Measurements from ENCODE around the gene EFNA4. TPM values are rescaled to one million over a fixed set of nuclear protein-coding genes. Genes with fewer than 3 reads are reported as not detected.

The EFNA4 gene
- total and polyA plus RNA-seq, 2 of the 8 experiments (the other 6 are each of a cell fraction or from before 2014, with no cell fraction given), result 21.9 to 23.9 TPM

GRCh38 chr1:155043793-155044192 lies 19.7 kb upstream of the EFNA4 start:
- Histone ChIP-seq H3K79me2 (ENCODE audit: control insufficient read depth in 1 of 2, insufficient read depth in 2 of 2, low read length in 2 of 2) (no peaks in the 10 kb centered on the region), H2BK20ac (ENCODE audit: low read length) (no peak overlapping the region), H3K14ac (ENCODE audit: insufficient read length) (no peak overlapping the region), H3K4me3 (ENCODE audit: extremely low read depth in 1 of 4, insufficient read depth in 2 of 4, low read depth in 3 of 4, low read length in 4 of 4) (no peak overlapping the region), H3K27ac (ENCODE audit: low read depth, low read length) (no peak overlapping the region), H3K79me1 (ENCODE audit: low read depth, low read length) (no peaks in the 10 kb centered on the region; the same call in 1 of the 2 replicates), H3K18ac (ENCODE audit: extremely low read depth, low read length) (no peak overlapping the region), H2BK120ac (replicated peaks; ENCODE audit: low read depth, low read length) (no peak overlapping the region), H3K4me1 (replicated peaks in 1 of 4; ENCODE audit: control insufficient read depth in 3 of 4, insufficient read depth in 4 of 4, low read length in 3 of 4) (peaks cover 0 to 11% (median 3%) of the 10 kb centered on the region in 4 experiments; a peak in 4 of 7 replicates), H3K36me3 (ENCODE audit: control insufficient read depth in 2 of 4, insufficient read depth in 4 of 4, low read length in 3 of 4) (no peaks in the 10 kb centered on the region), H3K9me3 (ENCODE audit: insufficient read depth in 2 of 2, low read depth in 1 of 2, low read length in 1 of 2) (no peaks in the 10 kb centered on the region), H3K23me2 (ENCODE audit: low read depth, low read length) (no peaks in the 10 kb centered on the region; the same call in 1 of the 2 replicates), H4K20me1 (replicated peaks in 1 of 2; ENCODE audit: control insufficient read depth in 1 of 2, insufficient read depth in 2 of 2, low read length in 2 of 2) (no peaks in the 10 kb centered on the region), H3K4ac (replicated peaks; ENCODE audit: insufficient read length, low read depth, low read length) (no peak overlapping the region), H2AFZ (ENCODE audit: low read length) (no peak overlapping the region), H4K5ac (ENCODE audit: insufficient read length, low read depth, low read length) (no peak overlapping the region), H3K4me2 (ENCODE audit: insufficient read depth in 1 of 2, low read depth in 2 of 2, low read length in 2 of 2) (no peak overlapping the region), H2AK5ac (ENCODE audit: low read depth, low read length) (no peak overlapping the region), H2BK15ac (ENCODE audit: low read length) (no peak overlapping the region), H2BK12ac (ENCODE audit: low read depth, low read length) (no peak overlapping the region), H3K9ac (replicated peaks in 1 of 4; ENCODE audit: extremely low read depth in 1 of 4, low read depth in 3 of 4, low read length in 3 of 4) (no peak overlapping the region), H3K56ac (replicated peaks; ENCODE audit: insufficient read length, low read depth, low read length) (no peak overlapping the region), H2BK5ac (ENCODE audit: low read depth, low read length) (no peak overlapping the region), H3K27me3 (replicated peaks in 1 of 4; ENCODE audit: control insufficient read depth in 3 of 4, extremely low read depth in 1 of 4, insufficient read depth in 3 of 4, low read length in 3 of 4) (no peaks in the 10 kb centered on the region; a peak in 2 of 7 replicates), H4K91ac (replicated peaks; ENCODE audit: insufficient read length, low read length) (no peak overlapping the region), H4K8ac (ENCODE audit: extremely low read depth, insufficient read depth, low read length) (no peak overlapping the region), H3K23ac (ENCODE audit: insufficient read length) (no peak overlapping the region)
- WGBS, 2 experiments (ENCODE audit: extremely low coverage in 1 of 2, insufficient coverage in 1 of 2, insufficient read length in 1 of 2, insufficient replicate concordance in 2 of 2, low coverage in 1 of 2, low lambda C conversion rate in 2 of 2, missing lambda C conversion rate in 1 of 2), result 95% methylated on average over 3 of the region's 3 CpGs; no CpG with 5 or more reads in 1 of the 2 experiments
- no peak for DNase-seq (ENCODE audit: low read depth in 1 of 2, low spot score in 2 of 2)
- POLR2A ChIA-PET (ENCODE audit: partially characterized antibody), result interaction anchor here (0.8 to 3.1 kb wide), 9 partner anchors 13 to 150 kb away, joined by 3 to 11 read pairs (median 5); partner anchors contain the start of genes LENEP, PBXIP1 and SLC50A1
- no peak for FAIRE-seq
- CTCF ChIA-PET (ENCODE audit: partially characterized antibody), result interaction anchor here (0.5 to 32.4 kb wide), 16 partner anchors 12 to 1117 kb away, joined by 3 to 907 read pairs (median 5); partner anchors contain the start of genes ADAM15, DCST1, DCST2 and EFNA3
- no peak for TF ChIP-seq USF2 (IDR thresholded peaks at IDR 0.05; ENCODE audit: low read length)
- TF ChIP-seq GABPA (IDR thresholded peaks at IDR 0.05; ENCODE audit: borderline replicate concordance, insufficient read depth, low read length), result no peak
- TF ChIP-seq POLR2A (IDR thresholded peaks at IDR 0.05; ENCODE audit: control extremely low read depth in 1 of 2, low read depth in 2 of 2, low read length in 2 of 2), result no peak
- TF ChIP-seq POLR2AphosphoS5 (IDR thresholded peaks at IDR 0.05; ENCODE audit: low read depth, low read length), result no peak

Measured in H1 (cell line).